HG03439 (cell line): ENCODE results near the gene DOHH.
"Not testable (repeated sequence)": the region's sequence is repeated elsewhere in the genome, so short reads cannot be mapped to it uniquely, and the experiment has no call there.

Experiments
- ATAC-seq: cut with Tn5 transposase; IDR thresholded peaks from one replicate; pipeline ENCODE4 v1.9.1; 2021; ENCODE audit warnings: mild to moderate bottlenecking, moderate library complexity; ENCODE audit not compliant: unreplicated experiment

Gene DOHH

DNA sequence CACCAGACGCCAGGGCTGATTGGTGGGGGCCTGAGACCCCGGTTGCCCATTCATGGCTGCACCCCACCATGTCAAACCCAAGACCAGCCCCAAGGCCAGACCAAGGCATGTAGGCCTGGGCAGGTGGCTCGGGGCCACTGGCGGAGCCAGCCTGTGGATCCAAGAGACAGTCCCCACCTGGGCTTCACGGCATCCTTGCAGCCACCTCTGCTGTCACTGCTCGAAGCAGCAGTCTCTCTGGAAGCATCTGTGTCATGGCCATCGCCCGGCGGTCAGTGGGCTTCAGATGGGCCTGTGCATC, 34.7 kb upstream of the DOHH start:
- ATAC-seq, result no peak

DNA sequence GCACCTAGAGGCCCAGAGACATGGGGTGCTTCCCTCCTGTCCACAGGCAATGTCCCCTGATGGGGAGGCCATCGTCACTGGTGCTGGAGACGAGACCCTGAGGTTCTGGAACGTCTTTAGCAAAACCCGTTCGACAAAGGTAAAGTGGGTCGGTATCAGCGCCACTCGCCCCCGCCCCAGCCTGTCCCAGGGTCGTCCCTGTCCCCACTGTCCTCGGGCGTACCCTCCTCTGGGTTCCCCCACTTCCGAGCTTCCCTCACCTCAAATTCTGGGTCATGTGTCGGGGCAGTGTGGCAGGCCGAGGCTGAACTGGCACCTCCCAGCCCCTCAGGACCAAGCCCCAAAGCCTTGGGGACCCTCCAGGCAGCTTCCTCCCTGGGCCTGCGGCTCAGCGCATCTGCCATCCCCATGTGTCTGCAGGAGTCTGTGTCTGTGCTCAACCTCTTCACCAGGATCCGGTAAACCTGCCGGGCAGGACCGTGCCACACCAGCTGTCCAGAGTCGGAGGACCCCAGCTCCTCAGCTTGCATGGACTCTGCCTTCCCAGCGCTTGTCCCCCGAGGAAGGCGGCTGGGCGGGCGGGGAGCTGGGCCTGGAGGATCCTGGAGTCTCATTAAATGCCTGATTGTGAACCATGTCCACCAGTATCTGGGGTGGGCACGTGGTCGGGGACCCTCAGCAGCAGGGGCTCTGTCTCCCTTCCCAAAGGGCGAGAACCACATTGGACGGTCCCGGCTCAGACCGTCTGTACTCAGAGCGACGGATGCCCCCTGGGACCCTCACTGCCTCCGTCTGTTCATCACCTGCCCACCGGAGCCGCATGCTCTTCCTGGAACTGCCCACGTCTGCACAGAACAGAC, 34.1 kb upstream of the DOHH start:
- ATAC-seq, result no peak

DNA sequence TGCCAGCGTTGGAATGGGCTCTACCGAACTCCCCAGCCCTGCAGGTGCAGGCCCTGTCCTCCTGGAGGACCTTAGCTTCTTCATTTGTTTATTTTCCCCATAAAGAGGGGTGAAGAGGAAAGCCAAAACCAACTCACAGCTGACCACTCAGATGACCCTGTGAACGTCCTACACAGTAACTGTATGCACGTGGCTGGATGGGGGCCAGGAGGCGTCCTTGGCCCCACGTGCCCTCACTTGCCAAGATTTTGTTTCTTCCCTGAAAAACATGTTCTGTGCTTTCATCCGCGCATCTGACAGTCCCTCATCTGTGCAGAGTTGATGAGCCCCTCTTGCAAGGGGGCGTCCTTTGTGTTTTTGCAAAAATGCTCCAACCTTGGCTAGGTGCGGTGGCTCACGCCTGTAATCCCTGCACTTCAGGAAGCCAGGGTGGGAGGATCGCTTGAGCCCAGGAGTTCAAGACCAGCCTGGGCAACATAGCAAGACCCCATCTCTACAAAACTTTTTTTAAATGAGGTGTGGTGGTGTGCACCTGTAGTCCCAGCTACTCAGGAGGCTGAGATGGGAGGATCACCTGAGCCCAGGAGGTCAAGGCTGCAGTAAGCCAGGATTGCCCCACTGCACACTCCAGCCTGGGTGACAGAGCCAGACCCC, 33.2 kb upstream of the DOHH start:
- ATAC-seq, result no peak

DNA sequence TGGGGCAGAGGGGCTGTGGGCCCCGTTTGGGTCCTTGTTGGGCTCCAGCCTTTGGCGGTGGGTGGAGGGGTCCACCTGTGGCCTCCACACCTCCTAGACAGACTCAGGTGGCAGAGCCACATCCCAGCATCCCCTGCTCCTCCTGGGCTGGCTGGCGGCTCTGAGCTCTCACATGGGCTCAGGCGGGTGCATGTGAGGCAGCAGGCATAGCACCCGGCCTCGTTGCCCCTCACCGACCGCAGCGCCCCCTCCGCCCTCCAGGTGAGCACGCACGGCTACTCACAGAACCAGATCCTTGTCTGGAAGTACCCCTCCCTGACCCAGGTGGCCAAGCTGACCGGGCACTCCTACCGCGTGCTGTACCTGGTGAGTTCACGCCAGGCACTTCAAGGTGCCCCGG, 32.6 kb upstream of the DOHH start:
- ATAC-seq, result no peak

DNA sequence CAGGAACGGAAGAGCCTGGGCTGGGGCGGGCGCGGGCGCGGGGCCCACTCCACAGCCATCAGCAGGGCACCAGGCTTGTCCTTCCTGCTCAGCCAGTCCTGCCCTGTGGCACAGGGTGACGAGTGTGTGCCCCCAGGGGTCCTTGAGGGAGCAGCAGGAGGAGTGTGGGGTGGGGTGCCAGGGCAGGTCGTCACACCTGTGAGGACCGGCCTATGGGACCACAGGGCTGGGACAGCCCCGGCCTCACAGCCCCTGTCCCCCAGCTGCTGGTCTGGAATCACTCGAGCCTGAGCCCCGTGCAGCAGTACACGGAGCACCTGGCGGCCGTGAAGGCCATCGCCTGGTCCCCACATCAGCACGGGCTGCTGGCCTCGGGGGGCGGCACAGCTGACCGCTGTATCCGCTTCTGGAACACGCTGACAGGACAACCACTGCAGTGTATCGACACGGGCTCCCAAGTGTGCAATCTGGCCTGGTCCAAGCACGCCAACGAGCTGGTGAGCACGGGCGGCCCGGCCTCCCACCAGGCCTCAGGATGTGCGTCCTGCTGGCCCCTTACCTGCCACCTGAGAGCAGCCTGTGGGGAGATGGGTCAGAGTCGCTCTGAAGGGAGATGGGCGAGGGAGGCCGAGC, 31.8 kb upstream of the DOHH start:
- no peak for ATAC-seq

DNA sequence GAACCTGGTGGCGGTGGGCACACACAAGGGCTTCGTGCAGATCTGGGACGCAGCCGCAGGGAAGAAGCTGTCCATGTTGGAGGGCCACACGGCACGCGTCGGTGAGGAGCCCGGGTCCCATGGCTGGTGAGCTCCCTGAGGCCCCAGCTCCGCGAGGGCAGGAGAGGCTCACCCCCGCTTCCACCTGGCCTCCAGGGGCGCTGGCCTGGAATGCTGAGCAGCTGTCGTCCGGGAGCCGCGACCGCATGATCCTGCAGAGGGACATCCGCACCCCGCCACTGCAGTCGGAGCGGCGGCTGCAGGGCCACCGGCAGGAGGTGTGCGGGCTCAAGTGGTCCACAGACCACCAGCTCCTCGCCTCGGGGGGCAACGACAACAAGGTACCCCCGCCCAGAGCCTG, 31.2 kb upstream of the DOHH start:
- no peak for ATAC-seq

DNA sequence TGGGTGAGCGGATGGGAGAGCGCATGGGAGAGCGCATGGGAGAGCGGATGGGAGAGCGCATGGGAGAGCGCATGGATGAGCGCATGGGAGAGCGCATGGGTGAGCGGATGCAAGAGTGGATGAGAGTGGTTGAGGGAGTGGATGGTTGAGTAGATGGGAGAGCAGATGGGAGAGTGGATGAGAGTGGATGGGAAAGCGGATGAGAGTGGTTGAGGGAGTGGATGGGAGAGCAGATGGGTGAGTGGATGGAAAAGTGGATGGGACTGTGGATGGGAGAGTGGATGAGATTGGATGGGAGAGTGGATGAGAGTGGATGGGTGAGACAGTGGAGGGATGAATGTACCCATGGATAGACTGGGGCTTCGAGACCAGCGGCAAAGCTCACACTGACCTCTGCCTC, 29.9 kb upstream of the DOHH start:
- ATAC-seq, result no peak

DNA sequence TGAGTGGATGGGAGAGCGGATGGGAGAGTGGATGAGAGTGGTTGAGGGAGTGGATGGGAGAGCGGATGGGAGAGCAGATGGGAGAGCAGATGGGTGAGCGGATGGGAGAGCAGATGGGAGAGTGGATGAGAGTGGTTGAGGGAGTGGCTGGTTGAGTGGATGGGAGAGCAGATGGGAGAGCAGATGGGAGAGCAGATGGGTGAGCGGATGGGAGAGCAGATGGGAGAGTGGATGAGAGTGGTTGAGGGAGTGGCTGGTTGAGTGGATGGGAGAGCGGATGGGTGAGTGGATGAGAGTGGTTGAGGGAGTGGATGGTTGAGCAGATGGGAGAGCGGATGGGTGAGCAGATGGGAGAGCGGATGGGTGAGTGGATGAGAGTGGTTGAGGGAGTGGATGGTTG, 28.8 kb upstream of the DOHH start:
- ATAC-seq, result not testable (repeated sequence)

DNA sequence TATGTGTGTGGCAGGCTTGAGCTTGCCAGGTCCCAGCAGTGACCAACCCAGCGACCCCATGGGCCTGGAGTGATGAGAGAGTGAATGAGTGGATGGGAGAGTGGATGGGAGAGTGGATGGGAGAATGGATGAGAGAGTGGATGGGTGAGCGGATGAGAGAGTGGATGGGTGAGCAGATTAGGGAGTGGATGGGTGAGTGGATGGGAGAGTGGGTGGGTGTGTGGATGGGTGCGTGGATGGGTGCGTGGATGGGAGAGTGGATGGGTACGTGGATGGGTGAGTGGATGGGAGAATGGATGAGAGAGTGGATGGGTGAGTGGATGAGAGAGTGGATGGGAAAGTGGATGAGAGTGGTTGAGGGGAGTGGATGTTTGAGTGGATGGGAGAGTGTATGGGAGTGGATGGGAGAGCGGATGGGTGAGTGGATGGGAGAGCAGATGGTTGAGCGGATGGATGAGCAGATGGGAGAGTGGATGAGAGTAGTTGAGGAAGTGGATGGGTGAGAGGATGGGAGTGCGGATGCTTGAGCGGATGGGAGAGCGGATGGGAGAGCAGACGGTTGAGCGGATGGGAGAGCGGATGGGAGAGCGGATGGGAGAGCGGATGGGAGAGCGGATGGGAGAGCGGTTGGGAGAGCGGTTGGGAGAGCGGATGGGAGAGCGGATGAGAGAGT, 28.2 kb upstream of the DOHH start:
- no peak for ATAC-seq

DNA sequence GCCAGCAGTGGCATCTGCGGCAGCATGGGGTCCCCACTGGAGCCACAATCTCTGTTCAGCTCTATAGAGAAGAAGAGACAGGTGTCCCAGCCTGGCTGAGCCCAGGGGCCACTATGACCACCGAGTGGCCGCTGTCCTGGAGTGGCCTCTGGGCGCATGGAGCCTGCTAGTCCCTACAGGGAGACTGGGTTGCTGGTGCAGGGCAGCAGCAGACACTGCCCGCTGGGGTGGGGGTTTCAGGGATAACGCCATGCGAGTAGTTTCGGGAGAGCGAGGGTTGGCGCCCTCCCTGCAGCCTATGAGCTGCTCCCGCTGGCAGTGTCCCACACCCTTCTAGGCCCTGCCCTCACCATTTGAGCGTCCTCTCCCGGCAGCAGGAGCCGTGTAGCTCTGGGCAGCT, 27.6 kb upstream of the DOHH start:
- no peak for ATAC-seq

DNA sequence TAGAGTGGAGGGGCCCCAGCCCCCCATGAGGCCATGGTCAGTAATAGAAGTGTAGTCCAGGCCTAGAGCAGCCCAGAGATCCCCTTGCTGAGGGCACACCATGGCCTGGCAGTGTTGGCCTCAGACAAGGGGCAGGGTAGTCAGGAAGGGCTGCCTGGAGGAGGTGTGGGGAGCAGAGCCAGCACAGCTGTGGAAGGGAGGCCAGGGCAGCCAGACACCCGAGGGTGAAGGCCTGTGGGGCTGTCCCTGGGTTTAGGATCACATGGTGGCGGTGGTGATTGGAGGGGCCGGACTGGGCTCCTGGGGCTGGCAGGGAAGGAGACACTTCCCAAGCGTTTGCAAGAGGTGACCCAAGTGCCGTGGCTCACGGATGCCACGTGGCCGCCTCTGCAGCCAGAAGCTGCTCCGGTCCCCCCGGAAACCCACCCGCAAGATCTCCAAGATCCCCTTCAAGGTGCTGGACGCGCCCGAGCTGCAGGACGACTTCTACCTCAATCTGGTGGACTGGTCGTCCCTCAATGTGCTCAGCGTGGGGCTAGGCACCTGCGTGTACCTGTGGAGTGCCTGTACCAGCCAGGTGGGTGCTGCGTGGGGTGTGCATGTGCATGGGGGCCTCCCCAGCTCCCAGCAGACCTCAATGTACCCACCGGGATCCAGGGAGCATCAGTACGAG, 26.9 kb upstream of the DOHH start:
- no peak for ATAC-seq

DNA sequence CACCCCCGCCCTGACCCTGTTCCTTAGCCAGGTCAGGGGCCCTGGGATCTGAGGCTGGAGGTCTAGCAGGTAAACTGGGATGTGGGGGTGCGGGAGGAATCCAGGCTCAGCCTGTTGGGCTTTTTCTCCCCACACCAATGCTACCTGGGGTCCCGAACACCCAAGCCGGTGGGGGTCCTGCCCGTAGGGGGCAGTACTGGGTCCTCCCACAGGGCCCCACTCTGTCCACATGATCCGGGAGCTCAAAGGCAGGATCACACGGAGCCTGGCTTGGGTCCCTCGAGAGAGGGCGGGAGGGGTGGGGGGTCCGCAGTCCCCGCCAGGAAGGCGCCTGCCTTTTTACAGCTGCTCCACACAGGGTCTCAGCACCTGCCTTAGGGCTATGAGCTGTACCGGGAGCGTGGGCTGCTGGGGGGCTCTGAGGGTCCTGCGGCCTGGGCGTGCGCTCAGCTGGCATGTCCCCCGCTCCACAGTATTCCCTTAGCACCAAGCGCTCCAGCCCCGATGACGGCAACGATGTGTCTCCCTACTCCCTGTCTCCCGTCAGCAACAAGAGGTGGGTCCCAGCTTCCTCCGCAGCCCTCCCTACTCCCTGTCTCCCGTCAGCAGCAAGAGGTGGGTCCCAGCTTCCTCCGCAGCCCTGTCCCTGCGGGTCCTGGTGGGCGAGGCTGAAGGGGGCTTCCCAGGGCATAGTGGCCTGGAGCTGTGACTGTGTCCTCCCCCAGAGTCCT, 26.2 kb upstream of the DOHH start:
- ATAC-seq, result no peak

DNA sequence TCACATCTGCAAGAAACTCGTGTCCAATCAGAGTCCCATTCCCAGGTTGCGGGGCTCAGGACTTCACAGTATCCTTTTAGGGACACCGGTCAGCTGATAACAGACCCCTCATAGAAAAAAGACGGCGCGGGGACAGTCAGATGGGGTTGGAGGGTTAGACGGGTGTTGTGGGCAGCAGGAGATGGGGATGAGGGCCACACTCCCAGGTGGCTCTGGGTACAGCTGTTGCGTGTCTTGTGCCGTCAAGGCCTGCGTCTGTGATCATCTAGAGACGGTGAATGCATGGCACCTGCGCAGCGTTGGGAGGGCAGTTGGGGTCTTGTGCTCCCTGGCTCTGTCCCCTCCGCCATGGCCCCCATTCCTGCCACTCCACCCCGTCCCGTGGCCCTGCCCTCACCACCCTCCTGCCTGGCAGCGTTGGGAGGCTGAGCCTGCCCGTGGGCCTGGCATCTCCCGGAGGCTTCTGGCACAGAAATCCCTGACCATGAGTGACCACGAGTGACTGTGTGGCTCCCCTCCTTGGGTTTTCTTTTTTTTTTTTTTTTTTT, 24.5 kb upstream of the DOHH start:
- ATAC-seq, result no peak

DNA sequence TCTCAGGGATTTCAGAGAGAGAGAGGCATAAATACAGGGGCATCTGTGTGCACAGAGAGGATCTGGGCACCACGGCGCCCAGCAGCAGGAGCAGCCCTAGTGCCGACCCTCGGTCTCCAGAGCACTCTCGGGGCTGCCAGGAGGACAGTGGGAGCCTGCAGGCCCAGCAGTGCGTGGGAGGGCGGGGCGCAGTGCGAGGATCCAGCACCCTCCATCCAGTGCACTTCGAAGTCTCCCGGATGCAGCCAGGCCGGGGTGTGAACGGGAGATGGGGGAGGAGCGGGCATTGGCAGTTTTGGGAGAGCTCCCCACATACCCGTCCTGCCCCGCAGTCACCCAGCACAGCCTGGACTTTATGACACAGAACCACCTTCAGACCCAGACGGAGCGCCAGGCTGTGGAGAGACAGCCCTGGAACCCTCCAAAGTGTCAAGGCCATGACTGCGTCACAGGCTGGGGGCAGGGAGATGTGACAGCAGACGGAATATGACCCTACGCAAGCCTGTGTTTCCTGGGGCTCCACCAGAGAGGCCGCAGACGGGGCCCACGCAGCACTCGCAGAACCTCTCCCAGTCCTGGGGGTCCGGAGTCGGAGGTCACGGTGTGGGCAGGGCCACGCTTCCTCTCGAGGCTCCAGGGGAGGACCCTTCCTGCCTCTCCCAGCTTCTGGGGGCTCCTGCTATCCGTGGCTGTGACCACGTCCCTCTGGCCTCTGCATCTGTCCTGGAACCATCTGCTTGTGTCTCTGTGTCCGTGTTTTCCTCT, 23.8 kb upstream of the DOHH start:
- ATAC-seq, result no peak

DNA sequence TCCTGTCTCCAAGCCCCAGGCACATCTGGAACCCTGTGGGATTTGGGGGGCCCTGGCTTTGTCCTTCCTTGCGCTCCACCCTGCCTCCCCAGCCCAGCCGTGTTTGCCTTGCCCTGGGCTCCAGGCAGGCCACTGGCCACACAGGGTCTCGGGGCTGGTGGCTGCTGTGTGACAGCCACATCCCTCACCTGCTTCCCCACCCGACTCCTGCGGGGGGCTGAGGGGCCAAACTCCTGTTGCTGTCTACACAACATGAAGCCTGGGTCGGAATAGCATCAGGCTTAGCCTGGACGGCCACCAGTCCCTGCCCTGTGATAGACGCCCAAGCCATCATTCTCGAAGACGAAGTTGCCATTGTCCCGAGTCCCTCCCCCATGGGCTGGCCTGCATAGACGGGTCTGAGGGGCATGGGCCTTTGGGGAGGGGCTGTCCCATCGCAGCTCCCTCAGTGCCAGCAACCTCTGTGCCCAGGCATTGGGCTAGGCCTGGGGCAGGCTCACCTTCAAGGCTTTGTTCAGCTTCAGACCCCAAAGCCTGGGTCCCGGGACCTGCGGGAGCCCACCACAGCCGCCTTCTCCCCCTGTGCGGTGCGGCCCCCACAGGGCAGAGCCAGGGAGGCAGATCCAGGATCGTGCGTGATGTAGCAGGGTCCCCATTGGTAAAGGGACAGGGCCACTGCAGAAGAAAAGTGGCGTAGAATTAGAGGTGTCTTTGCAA, 23.0 kb upstream of the DOHH start:
- ATAC-seq, result no peak

DNA sequence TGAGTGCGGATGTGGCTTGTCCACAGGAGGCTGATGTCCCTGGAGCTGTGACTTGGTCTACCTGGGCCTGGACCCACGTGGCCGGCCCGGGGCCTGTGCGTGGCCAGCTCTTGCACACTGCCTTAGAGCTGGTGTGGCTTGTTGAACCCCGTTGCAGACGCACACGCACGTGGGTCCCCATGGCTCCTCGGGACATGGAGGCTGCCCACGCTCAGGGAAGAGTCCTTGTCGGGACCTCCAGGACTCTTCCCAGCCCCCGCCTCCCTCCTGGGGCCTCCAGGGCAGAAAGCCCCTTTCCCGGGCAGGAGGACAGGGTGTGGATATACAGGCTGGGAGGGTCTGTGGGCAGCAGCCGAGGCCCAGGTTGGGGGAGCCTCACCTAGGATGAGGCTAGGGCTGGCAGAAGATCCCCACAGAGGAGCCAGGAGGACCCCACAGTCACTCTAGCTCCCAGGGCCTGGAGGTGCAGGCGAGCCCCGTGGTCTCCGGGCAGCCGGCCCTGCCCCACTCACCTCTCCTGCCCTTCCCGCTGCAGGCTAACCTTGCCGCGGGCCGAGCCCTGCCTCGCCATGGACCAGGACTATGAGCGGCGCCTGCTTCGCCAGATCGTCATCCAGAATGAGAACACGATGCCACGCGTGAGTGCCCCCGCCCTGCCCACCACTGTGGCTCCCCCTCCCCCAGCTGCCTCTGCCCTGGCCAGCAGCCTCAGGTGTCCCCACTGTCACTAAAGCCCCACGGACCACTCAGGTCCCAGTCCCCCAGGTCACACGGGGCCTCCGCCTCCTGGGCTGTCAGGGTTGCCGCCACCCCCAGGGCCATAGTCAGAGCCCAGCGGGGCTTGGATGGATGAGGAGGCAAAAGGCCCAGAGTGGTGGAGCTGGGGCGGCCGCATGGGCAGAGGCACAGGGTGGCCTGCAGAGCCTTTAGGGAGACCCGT, 22.2 kb upstream of the DOHH start:
- no peak for ATAC-seq

DNA sequence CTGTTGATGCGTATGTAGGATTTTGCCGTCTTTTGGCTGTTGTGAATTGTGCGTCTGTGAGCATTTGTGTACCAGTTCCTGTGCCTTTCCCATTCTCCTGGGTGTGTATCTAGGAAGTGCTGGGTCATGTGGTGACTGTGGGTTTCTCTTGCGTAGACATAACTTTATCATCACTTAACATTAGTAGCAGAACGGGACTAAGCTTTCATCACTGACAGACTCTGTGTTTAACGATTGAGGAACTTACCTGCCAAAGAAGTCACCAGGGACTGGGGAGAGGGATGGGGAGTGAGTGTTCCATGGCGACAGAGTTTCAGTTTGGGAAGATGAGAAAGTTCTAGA, 20.6 kb upstream of the DOHH start:
- no peak for ATAC-seq
